ENCODE measurements around the gene RAB9A.

RAB9A gene

DNA sequence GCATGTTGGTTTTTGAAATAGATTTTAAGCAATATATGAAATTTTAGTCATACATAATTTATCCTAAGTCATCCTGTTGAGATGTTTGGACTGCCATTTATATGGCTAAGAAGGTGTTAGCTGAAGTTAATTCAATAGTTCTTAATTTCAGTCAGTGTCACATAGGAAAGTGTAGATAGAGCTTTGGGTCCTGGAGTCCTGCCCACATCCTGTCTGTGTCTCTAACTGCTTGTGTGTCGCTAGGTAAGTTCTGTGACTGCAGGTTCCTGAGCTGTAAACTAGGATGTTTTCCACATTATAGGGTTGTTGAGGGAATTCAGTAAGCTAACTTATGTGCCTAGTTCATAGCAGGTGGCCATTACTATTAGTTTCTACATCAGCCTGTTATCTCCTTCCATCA, 66.3 kb downstream of the RAB9A start:
- Histone ChIP-seq H3K36me3 (peaks cover 73% of the 10 kb centered on the region), H3K4me3 (ENCODE audit: low read depth, low read length) (no peak overlapping the region), H3K27me3 (ENCODE audit: insufficient read depth, low read depth, severe bottlenecking) (no peaks in the 10 kb centered on the region), H3K27ac (no peak overlapping the region), H3K9me3 (ENCODE audit: severe bottlenecking) (no peaks in the 10 kb centered on the region)
- TF ChIP-seq, protein P1, sequence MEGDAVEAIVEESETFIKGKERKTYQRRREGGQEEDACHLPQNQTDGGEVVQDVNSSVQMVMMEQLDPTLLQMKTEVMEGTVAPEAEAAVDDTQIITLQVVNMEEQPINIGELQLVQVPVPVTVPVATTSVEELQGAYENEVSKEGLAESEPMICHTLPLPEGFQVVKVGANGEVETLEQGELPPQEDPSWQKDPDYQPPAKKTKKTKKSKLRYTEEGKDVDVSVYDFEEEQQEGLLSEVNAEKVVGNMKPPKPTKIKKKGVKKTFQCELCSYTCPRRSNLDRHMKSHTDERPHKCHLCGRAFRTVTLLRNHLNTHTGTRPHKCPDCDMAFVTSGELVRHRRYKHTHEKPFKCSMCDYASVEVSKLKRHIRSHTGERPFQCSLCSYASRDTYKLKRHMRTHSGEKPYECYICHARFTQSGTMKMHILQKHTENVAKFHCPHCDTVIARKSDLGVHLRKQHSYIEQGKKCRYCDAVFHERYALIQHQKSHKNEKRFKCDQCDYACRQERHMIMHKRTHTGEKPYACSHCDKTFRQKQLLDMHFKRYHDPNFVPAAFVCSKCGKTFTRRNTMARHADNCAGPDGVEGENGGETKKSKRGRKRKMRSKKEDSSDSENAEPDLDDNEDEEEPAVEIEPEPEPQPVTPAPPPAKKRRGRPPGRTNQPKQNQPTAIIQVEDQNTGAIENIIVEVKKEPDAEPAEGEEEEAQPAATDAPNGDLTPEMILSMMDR (IDR thresholded peaks at IDR 0.05; ENCODE audit: low read depth, low read length) = no peak
- DNase-seq = no peak

DNA sequence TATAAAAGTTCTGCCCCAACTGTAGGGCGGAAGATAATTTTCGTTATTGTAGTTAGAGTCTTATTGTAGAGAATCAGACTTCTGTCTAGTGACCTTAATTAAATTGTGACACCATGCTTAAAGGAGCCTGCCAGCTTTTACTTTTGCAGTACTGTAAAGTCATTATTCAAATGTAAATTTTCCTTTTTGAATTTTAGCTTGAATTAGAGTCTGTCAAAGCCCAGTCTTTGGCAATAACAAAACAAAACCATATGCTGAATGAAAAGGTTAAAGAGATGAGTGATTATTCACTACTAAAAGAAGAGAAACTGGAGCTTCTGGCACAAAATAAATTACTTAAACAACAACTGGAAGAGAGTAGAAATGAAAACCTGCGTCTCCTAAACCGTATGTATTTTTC, 67.5 kb downstream of the RAB9A start:
- Histone ChIP-seq H3K27ac (no peak overlapping the region), H3K27me3 (ENCODE audit: insufficient read depth, low read depth, severe bottlenecking) (no peaks in the 10 kb centered on the region), H3K9me3 (ENCODE audit: severe bottlenecking) (no peaks in the 10 kb centered on the region), H3K36me3 (peaks cover 71% of the 10 kb centered on the region), H3K4me3 (ENCODE audit: low read depth, low read length) (no peak overlapping the region)
- DNase-seq = no peak
- TF ChIP-seq, protein P1 (IDR thresholded peaks at IDR 0.05; ENCODE audit: low read depth, low read length) = no peak

DNA sequence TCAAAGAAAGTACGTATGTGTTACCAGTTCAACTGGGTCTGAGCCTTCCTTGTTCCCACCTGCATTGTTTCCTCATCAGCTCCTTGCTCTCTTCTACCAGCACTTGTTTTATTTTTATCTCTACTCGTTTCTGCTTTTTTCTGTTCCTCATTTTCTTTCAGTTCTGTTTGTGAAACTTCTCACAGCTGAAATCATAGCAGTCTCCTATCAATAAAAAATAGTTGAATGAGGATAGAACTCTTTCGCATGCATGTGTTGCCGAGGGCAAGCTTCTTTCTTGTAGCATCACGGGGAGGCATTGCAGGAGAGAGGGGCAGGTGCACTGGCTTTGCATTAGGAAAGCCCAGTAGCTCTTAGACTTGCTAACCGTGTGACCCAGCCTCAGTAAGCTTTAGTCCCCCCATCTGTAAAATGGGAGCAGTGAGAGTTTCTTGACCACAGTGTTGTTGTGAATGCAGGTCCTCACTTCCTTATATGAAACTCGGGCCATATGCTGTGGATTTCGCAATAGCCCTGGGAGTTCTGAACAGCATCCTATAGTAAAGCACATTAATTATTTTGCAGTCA, 70.3 kb downstream of the RAB9A start:
- Histone ChIP-seq H3K4me3 (ENCODE audit: low read depth, low read length) (no peak overlapping the region), H3K27me3 (ENCODE audit: insufficient read depth, low read depth, severe bottlenecking) (no peaks in the 10 kb centered on the region), H3K9me3 (ENCODE audit: severe bottlenecking) (no peaks in the 10 kb centered on the region), H3K27ac (no peak overlapping the region), H3K36me3 (peaks cover 75% of the 10 kb centered on the region)
- TF ChIP-seq, protein P1 (IDR thresholded peaks at IDR 0.05; ENCODE audit: low read depth, low read length) = no peak
- no peak for DNase-seq
